ENCODE results near the gene GINS2. TPM values are rescaled to one million over a fixed set of nuclear protein-coding genes. Genes with fewer than 3 reads are reported as not detected.

Gene GINS2
- total and polyA plus RNA-seq, 8 donors: 0.37 to 1.9 (median 0.79) TPM

- FAIRE-seq: no peak
- peaks cover 8 to 91% (median 76%) of the 10 kb centered on the region in 3 donors for H3K36me3 ChIP-seq
- TF ChIP-seq CTCF (IDR thresholded peaks at IDR 0.05): peak; percentile 75 to 83 (median 76)
- no peaks in the 10 kb centered on the region for H3K9me3 ChIP-seq
- no peak overlapping the region for H3K4me3 ChIP-seq
- H3K27me3 ChIP-seq: no peaks in the 10 kb centered on the region
- ATAC-seq: peak; percentile 18 to 77 (median 69)
- DNase-seq: peak in 4 of 6 donors; percentile 61 to 85 (median 67)
- no peaks in the 10 kb centered on the region for H3K4me1 ChIP-seq
- intact Hi-C loops (cut with DNase I): loop anchor here in 1 of 3 donors (5.0 kb wide), 1 partner anchor 62 kb away; no protein-coding TSS in a partner anchor
- WGBS, 2 donors: 70 to 73% methylated on average over 12 of the region's 12 CpGs
- no peak overlapping the region for H3K27ac ChIP-seq
Measured at GRCh38 chr16:85659805-85660511, 28.8 kb downstream of the GINS2 start.

- ATAC-seq: no peak
- Histone ChIP-seq H3K4me3 (no peak overlapping the region), H3K4me1 (no peaks in the 10 kb centered on the region), H3K27me3 (no peaks in the 10 kb centered on the region), H3K9me3 (no peaks in the 10 kb centered on the region), H3K36me3 (peaks cover 8 to 91% (median 74%) of the 10 kb centered on the region in 3 donors), H3K27ac (no peak overlapping the region)
- DNase-seq: peak in 1 of 6 donors; percentile 27
- no peak for FAIRE-seq
- no peak for TF ChIP-seq CTCF (IDR thresholded peaks at IDR 0.05)
- intact Hi-C loops (cut with DNase I): loop anchor here in 1 of 3 donors (5.0 kb wide), 1 partner anchor 63 kb away; no protein-coding TSS in a partner anchor
- 85 to 87% methylated on average over 8 of the region's 8 CpGs for WGBS, 2 donors
Measured at GRCh38 chr16:85659336-85659735, 29.4 kb downstream of the GINS2 start.

- Histone ChIP-seq H3K27me3 (no peaks in the 10 kb centered on the region), H3K27ac (no peak overlapping the region), H3K36me3 (peaks cover 8 to 91% (median 71%) of the 10 kb centered on the region in 3 donors), H3K9me3 (no peaks in the 10 kb centered on the region), H3K4me3 (no peak overlapping the region), H3K4me1 (no peaks in the 10 kb centered on the region)
- DNase-seq (peak in 3 of 6 donors; percentile 23 to 63 (median 47)), FAIRE-seq (no peak), ATAC-seq (peak in 1 of 4 donors; percentile 11)
- TF ChIP-seq CTCF (IDR thresholded peaks at IDR 0.05): no peak
- intact Hi-C loops (cut with DNase I): loop anchor here in 1 of 3 donors (5.0 kb wide), 1 partner anchor 64 kb away; no protein-coding TSS in a partner anchor
- 86 to 87% methylated on average over 18 of the region's 18 CpGs for WGBS, 2 donors
Measured at GRCh38 chr16:85658504-85659326, 30.0 kb downstream of the GINS2 start.

- Histone ChIP-seq H3K4me3 (no peak overlapping the region), H3K4me1 (no peaks in the 10 kb centered on the region), H3K9me3 (no peaks in the 10 kb centered on the region), H3K27ac (no peak overlapping the region), H3K36me3 (peaks cover 8 to 86% (median 64%) of the 10 kb centered on the region in 3 donors), H3K27me3 (no peaks in the 10 kb centered on the region)
- no peak for TF ChIP-seq CTCF (IDR thresholded peaks at IDR 0.05)
- peak in 2 of 6 donors; percentile 39 to 40 for DNase-seq
- WGBS, 2 donors: 85 to 89% methylated on average over 3 of the region's 3 CpGs
- FAIRE-seq: no peak
- intact Hi-C loops (cut with DNase I): loop anchor here in 1 of 3 donors (5.0 kb wide), 1 partner anchor 64 kb away; no protein-coding TSS in a partner anchor
- no peak for ATAC-seq
Measured at GRCh38 chr16:85657996-85658395, 30.8 kb downstream of the GINS2 start.

Measured in pancreas (tissue), 10 donors.